ENCODE data around the gene TSPYL6.
"Not testable (repeated sequence)": the region's sequence is repeated elsewhere in the genome, so short reads cannot be mapped to it uniquely, and the experiment has no call there.

TSPYL6 gene

DNA sequence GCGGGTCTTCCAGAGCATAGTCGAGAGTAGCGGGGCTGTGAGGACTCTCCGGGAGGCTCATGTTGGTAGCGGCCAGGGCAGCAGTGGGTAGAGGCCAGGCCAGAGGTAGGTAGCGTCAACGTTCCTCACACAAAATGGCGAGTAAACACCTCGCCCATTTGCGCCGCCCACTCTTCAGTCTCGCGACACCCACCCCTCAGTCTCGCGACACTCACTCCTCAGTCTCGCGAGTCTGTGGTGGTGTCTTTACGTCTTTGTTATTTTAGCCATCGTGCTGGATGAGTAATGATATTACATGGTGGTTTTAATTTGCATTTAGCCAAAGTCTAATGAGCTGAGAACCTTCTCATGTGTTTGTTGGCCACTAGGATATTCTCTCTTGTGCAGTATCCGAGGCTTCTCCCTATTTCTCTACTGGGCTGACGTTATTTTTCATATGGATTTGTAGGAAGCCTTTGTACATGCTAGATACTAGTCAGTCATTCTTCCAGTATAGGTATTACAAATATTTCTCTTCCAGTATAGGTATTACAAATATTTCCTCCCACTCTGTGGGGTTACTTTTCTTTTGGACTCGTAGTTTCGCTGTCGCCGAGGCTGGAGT, at the start of gene TSPYL6:
TSPYL6 (minus strand) TSS at position 139 of the 604 bp plus-strand sequence; CDS start at position 61, 78 bp downstream.
- no peak for FAIRE-seq

DNA sequence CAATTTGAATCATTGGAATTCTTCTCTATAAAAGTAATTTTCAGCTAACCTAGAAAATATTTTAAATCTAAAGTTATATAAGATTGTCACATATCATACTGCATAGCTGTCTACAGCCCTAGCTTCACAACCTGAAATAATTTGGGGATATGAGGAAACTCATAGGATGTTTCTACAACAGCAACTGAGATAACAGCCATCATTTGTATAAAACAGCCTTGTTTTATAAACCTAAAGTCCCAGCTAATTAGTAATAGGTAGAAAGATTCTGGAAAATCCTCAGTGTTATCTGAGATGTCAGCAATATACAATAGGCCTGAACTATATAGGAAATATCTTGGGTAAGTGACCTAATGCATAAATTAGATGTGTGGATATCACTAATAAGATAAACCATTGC, 47.6 kb upstream of the TSPYL6 start:
- FAIRE-seq = no peak

DNA sequence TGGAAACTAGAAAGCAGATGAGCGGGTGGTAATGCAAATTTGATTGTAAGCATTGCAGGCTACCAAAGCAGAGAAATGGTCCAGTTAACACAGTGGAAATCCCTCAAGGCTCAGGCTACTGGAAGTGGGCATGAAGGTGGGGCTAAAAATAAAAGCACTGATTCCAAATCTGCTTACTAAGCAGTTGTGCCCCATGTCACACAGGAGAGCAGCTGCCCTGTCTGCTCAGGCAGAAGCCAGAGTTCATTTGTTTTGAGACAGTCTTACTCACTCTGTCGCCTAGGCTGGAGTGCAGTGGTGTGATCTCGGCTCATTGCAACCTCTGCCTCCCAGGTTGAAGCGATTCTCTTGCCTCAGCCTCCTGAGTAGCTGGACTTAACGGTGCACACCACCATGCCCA, 42.5 kb upstream of the TSPYL6 start:
- FAIRE-seq = no peak

DNA sequence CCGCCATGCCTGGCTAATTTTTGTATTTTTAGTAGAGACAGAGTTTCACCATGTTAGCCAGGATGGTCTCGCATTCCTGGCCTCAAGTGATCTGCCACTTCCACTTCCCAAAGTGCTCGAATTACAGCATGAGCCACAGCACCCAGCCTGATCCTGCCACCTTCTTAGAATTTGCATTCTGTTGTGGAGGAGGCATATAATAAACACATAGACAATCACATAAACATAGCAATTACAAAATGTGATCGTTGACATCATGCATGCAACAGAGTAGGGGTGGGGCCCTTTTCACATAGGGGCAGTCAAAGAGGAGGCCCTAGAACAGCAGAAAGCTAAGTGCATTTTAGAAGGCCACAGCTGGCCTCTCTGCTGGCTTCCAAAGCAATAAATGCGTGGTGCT, 39.9 kb upstream of the TSPYL6 start:
- no peak for FAIRE-seq

DNA sequence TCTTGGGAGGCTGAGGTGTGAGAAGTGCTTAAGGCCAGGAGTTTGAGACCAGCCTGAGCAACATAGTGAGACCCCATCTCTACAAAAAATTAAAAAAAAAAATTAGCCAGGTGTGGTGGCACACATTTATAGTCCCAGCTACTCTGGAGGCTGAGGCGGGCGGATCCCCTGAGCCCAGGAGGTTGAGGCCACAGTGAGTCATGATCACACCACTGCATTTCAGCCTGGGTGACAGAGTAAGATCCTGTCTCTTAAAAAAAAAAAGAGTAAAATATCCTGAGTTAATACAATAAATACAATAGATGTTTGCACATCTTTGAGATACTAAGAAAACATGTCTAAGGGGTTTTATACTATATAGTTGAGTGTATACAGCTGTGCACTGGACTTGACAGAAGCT, 38.6 kb upstream of the TSPYL6 start:
- not testable (repeated sequence) for FAIRE-seq

DNA sequence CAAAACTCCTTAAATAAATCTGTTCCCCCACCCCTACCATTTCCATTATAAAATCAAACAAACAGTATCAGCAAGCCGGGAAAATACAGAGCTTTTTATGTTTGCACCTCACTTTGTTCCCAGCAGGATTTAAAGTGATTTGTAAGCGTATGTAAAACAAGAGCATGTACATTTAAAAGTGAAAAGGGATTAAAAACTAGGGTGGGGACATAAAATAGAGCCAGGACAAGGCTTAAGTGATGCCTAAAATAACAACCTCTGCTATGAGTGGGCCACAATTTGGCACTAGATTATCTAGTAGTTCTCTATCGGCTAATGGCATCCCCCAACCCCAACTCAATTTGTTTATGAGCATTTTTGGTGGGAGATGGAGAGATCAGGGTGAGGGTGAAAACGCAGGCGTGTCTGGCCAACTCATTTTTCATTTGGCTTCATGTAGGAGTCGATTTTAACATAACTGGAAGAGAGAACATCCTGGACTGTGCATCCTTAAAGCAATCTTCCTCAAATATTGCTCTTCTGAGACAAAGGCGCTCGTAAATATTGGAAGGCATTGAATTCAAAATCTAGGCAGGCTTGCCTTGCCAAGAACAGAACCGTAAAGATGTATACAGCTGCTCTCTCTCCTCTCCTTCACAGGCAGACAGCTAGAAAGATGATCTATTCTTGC, 34.5 kb upstream of the TSPYL6 start:
- FAIRE-seq = no peak

DNA sequence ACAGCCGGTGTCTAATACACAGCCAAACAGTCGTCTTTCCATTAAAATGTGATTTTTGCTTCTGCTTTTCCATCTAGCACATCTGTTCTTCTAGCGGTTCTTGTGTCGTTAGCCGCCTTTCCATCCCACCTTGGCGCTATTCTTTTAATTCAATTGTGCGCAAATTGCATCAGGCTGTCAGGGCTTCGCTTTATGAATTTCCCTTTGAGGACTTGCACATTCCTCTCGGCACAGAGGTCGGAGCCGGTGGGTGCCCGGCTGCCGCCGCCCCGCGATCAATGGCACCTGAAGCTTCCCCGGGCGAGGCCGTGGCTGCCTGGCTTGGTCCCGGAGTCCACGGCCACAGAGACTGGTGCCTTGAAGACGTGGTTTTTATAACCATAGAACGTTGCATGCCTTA, 33.9 kb upstream of the TSPYL6 start:
- FAIRE-seq = no peak

DNA sequence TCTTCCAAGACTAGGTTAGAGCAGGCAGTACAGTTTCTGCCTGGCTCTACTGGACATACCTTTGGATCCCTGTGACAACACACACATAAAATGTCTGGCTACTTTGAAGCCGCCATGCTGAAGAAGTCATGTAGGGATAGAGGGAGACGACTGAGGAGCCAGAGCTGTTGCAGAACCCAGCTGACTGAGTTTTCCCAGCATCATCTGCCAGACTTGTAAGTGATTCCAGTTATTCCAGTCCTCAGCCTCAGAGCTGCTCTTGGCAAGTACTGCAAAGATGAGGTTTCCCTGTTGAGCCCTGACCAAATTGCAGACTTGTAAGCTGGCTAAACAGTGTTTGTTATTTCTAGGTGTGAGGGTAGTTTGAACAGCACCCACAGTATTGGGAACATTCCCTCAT, 31.5 kb upstream of the TSPYL6 start:
- FAIRE-seq = no peak

DNA sequence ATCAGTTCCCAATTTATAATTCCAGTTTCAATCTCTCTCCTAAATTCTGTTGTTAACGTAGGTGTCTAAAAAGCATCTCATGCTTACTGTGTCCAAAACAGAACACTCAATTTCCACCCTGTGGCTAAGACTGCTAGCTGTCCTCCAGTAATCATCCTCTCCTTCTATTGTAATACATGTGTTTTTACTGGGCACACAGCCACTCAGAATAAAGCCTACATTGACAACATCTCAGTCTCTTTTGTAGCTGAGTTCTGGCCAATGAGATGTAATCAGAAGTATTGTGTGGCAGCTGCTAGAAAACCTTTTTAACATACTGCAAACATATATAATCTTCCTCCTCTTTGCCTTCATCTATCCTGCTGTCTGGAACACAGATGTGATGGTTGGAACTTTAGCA, 29.4 kb upstream of the TSPYL6 start:
- no peak for FAIRE-seq

DNA sequence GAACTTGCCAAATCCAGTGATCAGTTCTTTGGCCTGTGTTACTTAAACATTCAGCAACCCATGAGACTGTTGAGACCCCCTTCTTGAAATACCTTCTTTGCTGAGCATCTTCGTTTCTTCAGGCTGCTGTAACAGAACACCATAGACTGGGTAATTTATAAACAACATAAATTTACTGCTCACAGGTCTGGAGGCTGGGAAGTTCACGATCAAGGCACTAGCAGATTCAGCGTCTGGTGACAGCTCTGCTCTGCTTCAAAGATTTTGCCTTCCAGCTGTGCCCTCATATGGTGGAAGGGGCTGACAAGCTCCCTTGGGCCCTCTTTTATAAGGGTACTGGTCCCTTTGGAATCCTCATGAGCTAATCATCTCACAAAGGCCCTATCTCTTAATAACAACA, 28.8 kb upstream of the TSPYL6 start:
- no peak for FAIRE-seq

DNA sequence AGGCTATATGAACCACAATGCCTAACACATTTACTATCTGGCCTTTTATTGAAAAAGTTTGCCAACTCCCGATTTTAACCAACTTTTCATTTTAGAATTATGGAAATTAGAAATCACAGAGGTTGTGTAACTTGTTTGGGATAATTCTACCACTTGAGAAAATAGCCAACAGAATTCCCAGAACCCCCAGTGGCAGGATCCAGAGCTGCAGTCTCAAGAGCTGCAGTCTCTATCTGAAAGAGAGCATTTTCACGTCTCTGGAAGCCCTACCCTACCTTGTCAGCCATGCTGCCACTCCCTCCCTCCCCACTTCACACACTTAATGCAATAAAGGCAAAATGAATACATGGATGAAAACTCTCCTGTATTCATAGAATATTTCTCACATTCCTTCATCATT, 23.4 kb upstream of the TSPYL6 start:
- no peak for FAIRE-seq

DNA sequence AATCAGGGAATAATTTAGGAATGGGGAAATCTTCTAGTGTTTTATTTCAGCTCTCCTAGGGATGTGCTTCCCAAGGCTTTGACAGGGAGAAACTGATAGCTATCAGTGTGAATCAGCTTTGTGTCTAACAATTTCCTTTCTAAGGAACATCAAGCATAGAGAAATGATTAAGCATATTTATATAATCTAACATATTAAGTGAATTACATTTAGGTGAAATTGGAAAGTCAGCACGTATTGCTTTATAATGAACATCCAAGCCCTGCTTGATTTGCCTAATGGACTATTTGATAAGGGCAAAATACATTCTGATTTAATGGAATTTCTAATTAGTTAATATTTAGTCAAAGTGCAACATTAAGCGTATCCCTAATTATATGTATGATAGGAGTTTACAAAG, 19.5 kb upstream of the TSPYL6 start:
- FAIRE-seq = no peak

DNA sequence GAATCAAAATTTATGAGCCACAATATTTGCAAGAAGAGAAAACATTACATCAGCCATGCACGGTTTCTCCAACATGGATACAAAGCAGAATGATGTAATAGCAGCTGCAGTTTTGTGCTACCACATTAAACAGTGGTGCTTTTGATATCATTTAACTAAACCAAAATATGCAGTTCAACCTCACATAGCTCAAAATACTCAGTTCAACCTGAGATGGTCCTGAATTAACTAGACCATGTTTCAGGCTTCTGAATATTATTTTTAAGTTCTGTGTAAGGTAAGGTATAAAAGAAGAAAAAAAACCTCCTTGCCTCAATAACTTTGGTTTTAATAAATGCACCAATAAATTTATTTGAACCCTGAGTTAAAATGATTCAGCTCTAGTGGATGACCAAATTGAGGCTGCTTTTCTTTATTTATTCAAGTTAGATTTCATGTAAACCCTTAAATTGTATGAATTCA, 18.8 kb upstream of the TSPYL6 start:
- FAIRE-seq = no peak

DNA sequence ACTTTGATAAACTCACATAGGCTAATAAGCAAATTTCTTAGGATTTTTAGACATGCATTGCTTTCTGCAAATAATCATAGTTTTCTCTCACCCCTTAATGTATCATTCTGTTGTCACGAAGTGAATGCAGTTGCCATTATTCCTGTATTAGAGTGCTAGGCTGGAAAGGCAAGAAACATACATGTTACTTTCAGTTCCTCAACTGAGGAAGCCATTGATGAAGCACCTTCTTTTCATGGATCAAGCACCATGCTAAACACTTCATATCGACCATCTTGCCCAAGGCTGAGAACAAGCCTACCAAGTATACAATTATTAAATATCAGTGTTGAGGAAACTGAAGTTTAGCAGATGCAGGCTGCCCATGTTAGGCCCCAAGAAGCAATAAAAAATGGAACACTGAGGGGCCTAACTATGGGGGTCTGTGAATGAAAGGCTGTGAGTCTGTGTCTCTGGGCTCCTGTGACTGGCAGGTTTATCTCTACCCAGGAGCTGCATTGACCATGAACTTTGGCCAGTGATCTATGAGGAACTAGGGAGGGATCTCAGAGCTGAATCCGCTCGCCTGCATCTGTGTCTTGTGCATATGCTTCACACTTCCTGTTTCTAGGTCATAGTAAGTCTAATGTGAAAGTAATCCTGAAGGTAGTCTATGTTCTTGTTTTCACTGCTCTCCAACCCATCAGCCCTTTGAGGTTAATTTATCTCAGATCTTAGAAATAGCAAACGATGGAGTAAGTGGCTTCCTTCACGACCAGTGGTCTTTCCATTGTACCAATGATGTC, 16.0 kb upstream of the TSPYL6 start:
- FAIRE-seq = no peak

DNA sequence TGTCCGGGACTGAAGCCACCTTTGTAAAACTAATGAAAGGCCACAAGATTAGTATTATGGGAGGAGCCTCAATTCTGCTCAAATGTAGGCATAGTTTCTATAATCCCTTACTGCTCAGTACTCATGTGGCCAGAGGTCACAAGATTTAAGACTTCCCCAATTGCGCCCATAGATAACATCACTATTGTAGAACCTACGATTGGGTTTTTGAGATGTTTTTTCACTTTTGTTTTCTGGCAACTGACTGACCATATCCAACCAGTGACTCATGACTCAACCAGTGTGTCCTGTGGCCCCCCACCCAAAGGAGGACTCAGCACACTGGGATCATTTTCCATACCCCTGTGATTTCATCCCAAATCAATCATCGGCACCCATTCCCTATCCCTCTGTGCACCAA, 15.2 kb upstream of the TSPYL6 start:
- FAIRE-seq = no peak

DNA sequence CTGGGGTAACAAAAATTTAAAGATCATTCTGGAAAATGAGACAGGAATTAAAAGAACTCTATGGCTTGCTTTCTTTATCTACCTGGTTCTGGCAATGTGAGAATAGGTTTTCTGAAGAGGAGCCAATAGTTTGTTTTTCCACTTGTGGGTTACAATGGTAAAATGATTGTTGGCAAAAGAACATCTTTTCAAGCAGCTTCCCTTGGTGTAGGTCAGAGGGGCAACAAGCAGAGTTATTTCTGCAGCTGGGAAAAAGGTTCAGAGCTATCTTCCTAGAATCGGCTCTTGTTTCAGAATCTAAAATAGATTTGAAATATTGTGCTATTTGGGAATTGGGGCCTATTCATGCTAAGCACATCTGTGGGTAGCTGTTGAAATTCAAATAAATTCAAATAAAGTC, 11.5 kb upstream of the TSPYL6 start:
- no peak for FAIRE-seq

DNA sequence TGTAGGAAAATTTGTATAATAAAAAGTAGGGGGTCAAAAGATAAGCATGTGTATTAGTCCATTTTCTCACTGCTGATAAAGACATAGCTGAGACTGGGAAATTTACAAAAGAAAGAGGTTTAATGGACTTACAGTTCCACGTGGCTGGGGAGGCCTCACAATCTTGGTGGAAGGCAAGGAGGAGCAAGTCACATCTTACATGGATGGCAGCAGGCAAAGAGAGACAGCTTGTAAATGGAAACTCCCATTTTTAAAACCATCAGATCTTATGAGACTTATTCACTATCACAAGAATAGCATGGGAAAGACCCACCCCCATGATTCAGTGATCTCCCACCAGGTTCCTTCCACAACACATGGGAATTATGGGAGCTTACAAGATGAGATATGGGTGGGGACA, 9.1 kb upstream of the TSPYL6 start:
- not testable (repeated sequence) for FAIRE-seq

DNA sequence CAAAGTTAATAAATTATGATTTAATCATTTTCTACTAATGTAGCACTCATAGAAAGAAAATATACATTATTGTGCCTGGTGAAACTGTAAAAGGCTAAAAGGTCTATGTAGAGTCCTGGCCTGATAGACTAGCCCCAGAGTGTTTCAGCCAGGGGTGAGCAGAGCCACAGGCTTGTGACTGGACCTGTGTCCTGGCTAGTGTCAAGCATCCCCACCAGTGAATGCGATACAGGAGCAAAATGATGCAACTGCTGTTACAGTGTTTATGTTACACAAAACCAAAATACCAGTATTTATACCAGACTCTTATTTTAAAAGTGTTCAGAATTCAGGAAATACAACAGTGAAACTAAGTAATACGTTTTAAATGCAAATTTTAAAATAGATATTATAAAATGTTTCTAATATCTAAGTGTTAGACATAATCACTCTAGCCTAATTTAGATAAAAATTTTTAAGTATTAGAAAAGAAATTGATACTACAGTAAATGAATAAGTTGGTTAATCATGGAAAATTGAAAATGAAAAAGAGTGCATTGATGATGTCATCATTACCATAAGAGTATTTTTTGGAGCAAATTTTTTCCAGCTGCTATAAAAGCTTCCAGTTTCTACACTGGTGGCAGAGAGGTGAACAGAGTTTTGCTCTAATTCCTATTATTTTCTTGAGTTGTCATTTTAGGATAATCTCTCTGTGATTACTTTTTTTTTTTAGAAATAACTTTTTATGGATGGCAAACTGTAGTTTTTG, 6.2 kb upstream of the TSPYL6 start:
- no peak for FAIRE-seq

DNA sequence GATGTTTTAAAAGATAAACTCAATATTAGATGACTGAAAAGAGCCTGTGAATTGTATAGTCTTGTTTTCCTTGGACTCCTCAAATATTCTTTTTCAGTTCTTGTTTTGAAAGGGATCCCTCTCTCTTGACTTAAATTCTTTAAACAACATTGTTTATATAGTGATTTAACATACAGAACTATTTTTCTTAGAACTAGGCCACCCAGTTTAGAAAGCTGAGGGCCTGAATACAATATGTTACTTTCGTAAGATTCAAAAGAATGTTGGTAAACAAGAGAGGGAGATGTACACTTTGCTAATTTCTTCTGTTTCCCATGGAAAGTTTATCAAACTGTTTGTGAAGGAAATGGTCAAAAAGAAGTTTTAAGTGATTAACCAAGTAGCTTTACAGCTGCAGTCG, 5.5 kb upstream of the TSPYL6 start:
- FAIRE-seq = no peak

DNA sequence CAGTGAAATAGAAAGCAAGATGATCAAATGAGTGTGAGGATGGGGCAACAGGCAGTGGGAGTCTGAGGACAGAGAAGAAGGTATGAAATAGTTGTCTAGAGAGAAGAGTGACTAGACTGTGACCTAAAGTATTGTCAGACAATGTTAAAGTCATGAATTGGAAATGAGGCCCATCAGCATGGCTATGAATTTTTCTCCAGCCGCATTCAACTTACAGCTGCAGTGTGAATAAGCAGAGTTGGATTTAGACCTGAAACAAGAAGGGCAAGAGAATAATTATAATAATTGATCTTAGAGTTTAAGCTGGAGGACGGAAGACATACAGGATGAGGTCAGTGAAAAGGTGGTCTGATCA, 4.2 kb upstream of the TSPYL6 start:
- no peak for FAIRE-seq

DNA sequence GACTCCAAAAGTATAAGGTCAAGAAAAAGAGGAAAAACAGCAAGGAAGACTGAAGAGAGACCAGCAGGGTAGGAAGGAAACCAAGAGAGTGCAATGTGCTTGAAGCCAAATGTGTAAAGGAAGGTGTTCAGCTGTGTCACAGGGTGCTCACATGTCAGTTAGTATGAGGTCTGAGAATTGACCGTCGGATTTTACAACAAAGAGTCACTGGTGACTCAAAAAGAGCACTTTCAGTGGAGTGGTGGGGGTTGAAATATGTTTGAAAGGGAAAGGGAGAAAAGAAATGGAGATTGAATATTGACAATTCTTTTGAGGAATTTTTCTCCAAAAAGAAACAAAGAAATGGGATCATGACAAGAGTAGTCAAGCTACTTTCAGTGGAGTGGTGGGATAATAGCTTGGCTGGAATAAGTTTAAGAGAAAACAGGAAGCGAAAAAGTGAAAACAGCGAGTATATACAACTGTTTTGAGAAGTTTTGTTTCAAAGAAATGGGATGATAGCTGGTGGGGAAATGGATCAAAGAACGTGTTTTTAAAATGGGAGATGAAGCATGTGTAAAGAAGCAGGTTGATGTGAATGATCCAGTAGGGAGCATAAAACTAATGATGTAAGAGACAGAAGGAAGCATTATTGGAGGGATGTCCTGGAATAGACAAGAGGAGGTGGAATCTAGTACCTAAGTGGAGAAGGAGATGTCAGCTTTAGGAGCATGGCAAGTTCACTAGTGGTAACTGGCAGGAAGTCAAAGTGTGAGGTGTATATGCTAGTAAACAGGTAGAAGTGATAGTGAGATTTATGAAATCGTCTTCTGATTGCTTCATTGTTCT, 3.6 kb upstream of the TSPYL6 start:
- no peak for FAIRE-seq

DNA sequence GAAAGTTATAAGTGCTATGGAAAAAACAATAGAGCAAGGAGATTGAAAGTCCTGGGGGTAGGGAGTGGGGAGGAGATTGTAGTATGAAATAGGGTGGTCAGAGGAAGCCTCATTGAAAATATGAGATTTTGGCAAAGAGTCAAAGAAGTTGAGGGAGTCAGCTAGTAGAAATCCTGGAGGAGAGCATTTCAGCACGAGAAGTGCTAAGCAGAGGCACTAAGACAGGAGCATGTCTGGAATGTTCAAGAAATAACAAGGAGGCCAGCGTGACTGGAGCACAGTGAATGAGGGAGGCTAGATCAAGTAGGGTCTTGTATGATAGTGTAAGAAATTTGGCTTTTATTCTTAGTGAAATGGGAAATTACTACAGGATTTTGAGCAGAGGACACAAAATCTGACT, 2.1 kb upstream of the TSPYL6 start:
- no peak for FAIRE-seq
